Measurements from ENCODE around the gene ZCCHC13.
"Not testable (repeated sequence)": the region's sequence is repeated elsewhere in the genome, so short reads cannot be mapped to it uniquely, and the experiment has no call there.

Gene ZCCHC13

GRCh38 chrX:74300869-74301268 is 3.1 kb upstream of the ZCCHC13 start (continued):
- TF ChIP-seq CSRNP3 (CRISPR knock-in tag; IDR thresholded peaks at IDR 0.05) (no peak), ARNTL (CRISPR knock-in tag; IDR thresholded peaks at IDR 0.05; ENCODE audit: borderline replicate concordance, low read depth) (no peak), ZNF565 (CRISPR knock-in tag; conservative IDR thresholded peaks at IDR 0.05; ENCODE audit: low read depth) (no peak), PPARA (CRISPR knock-in tag; IDR thresholded peaks at IDR 0.05; ENCODE audit: borderline replicate concordance) (no peak)

DNA sequence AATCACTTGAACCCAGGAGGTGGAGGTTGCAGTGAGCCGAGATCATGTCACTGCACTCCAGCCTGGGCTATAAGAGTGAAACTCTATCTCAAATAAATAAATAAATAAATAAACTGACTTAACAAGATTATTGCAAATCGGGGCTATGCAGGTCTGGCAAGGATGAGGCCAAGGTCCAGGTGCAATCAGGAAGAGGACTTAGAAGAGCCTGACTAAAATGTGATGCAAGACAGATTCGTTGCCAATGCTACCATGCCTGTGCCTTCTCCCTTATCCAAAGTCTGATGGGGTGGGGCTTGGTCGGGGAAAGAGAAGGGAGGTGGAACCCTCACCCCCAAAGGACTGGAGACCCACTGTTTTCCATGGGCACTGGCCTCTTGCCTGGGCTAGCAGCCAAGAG is 14.7 kb downstream of the ZCCHC13 start:
- TF ChIP-seq CREB5 (CRISPR knock-in tag; IDR thresholded peaks at IDR 0.05; ENCODE audit: low read depth) (no peak), ZFP30 (CRISPR knock-in tag; IDR thresholded peaks at IDR 0.05) (no peak), ARNTL (CRISPR knock-in tag; IDR thresholded peaks at IDR 0.05; ENCODE audit: borderline replicate concordance, low read depth) (no peak), RARB (CRISPR knock-in tag; IDR thresholded peaks at IDR 0.05) (no peak), CSRNP3 (CRISPR knock-in tag; IDR thresholded peaks at IDR 0.05) (no peak), PPARA (CRISPR knock-in tag; IDR thresholded peaks at IDR 0.05; ENCODE audit: borderline replicate concordance) (no peak), GLIS3 (CRISPR knock-in tag; IDR thresholded peaks at IDR 0.05) (no peak), ISL1 (CRISPR knock-in tag; IDR thresholded peaks at IDR 0.05) (no peak), ZNF8 (CRISPR knock-in tag; IDR thresholded peaks at IDR 0.05) (no peak), TOX (CRISPR knock-in tag; IDR thresholded peaks at IDR 0.05; ENCODE audit: borderline replicate concordance) (no peak), TCF4 (CRISPR knock-in tag; IDR thresholded peaks at IDR 0.05; ENCODE audit: borderline replicate concordance) (no peak), BACH2 (CRISPR knock-in tag; IDR thresholded peaks at IDR 0.05; ENCODE audit: borderline replicate concordance) (no peak)
- TF ChIP-seq, protein P1, sequence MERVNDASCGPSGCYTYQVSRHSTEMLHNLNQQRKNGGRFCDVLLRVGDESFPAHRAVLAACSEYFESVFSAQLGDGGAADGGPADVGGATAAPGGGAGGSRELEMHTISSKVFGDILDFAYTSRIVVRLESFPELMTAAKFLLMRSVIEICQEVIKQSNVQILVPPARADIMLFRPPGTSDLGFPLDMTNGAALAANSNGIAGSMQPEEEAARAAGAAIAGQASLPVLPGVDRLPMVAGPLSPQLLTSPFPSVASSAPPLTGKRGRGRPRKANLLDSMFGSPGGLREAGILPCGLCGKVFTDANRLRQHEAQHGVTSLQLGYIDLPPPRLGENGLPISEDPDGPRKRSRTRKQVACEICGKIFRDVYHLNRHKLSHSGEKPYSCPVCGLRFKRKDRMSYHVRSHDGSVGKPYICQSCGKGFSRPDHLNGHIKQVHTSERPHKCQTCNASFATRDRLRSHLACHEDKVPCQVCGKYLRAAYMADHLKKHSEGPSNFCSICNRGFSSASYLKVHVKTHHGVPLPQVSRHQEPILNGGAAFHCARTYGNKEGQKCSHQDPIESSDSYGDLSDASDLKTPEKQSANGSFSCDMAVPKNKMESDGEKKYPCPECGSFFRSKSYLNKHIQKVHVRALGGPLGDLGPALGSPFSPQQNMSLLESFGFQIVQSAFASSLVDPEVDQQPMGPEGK (CRISPR knock-in tag; IDR thresholded peaks at IDR 0.05; ENCODE audit: borderline replicate concordance), result no peak
- ATAC-seq, result no peak

DNA sequence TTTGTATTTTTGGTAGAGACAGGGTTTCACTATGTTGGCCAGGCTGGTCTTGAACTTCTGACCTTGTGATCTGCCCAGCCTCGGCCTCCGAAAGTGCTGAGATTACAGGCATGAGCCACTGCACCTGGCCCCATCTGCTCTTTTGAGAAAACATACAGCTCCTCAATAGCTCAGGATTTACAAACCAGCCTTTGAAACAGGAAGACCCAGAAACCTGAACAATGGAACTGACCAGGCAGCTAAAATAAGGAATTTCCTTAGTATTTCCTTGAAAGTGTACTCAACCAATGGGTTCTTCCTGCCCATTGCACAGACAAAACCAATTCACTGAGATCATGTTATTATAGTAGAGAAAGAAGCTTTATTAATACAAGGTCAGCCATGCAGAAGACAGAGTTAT is 15.3 kb downstream of the ZCCHC13 start:
- ATAC-seq, result not testable (repeated sequence)

GRCh38 chrX:74321191-74321590 is 17.2 kb downstream of the ZCCHC13 start:
- no peak for ATAC-seq
- TF ChIP-seq TOX (CRISPR knock-in tag; IDR thresholded peaks at IDR 0.05; ENCODE audit: borderline replicate concordance), result no peak
- no peak for TF ChIP-seq ARNTL (CRISPR knock-in tag; IDR thresholded peaks at IDR 0.05; ENCODE audit: borderline replicate concordance, low read depth)
- TF ChIP-seq CREB5 (CRISPR knock-in tag; IDR thresholded peaks at IDR 0.05; ENCODE audit: low read depth), result no peak
- no peak for TF ChIP-seq TSHZ2 (CRISPR knock-in tag; IDR thresholded peaks at IDR 0.05)
- TF ChIP-seq ZC3H10 (CRISPR knock-in tag; IDR thresholded peaks at IDR 0.05), result no peak
- TF ChIP-seq RARB (CRISPR knock-in tag; IDR thresholded peaks at IDR 0.05), result no peak
- TF ChIP-seq CSDC2 (CRISPR knock-in tag; IDR thresholded peaks at IDR 0.05), result no peak
- no peak for TF ChIP-seq CSRNP3 (CRISPR knock-in tag; IDR thresholded peaks at IDR 0.05)
- TF ChIP-seq ZNF565 (CRISPR knock-in tag; conservative IDR thresholded peaks at IDR 0.05; ENCODE audit: low read depth), result no peak
- TF ChIP-seq ESRRG (CRISPR knock-in tag; IDR thresholded peaks at IDR 0.05), result no peak
- no peak for TF ChIP-seq TCF4 (CRISPR knock-in tag; IDR thresholded peaks at IDR 0.05; ENCODE audit: borderline replicate concordance)

Data from SK-N-SH treated with all-trans-retinoic acid at 6 μM for 48 hours (cell line).